GM21390 (cell line): ENCODE data around the gene FLRT1.

Experiments
- ATAC-seq: cut with Tn5 transposase; IDR thresholded peaks from one replicate; pipeline ENCODE4 v1.9.1; 2021; ENCODE audit not compliant: unreplicated experiment

FLRT1 gene

GRCh38 chr11:64064374-64065140, 28.8 kb downstream of the FLRT1 start:
- ATAC-seq: no peak

- ATAC-seq: no peak
Measured at GRCh38 chr11:64065141-64065465, 29.4 kb downstream of the FLRT1 start.

- ATAC-seq: no peak
Measured at GRCh38 chr11:64065712-64066111, 30.0 kb downstream of the FLRT1 start.

- no peak for ATAC-seq
Measured at GRCh38 chr11:64067230-64067993, 31.7 kb downstream of the FLRT1 start.

- no peak for ATAC-seq
Measured at GRCh38 chr11:64068705-64069400, 33.1 kb downstream of the FLRT1 start.

GRCh38 chr11:64069401-64070313, 33.9 kb downstream of the FLRT1 start:
- ATAC-seq: no peak

- no peak for ATAC-seq
Measured at GRCh38 chr11:64070314-64070681, 34.6 kb downstream of the FLRT1 start.

GRCh38 chr11:64071849-64072248, 36.1 kb downstream of the FLRT1 start:
- ATAC-seq: no peak

- no peak for ATAC-seq
Measured at GRCh38 chr11:64072403-64072802, 36.7 kb downstream of the FLRT1 start.

- ATAC-seq: no peak
Measured at GRCh38 chr11:64072871-64073270, 37.1 kb downstream of the FLRT1 start.

- ATAC-seq: no peak
Measured at GRCh38 chr11:64073542-64073941, 37.8 kb downstream of the FLRT1 start.

GRCh38 chr11:64074239-64074638, 38.5 kb downstream of the FLRT1 start:
- no peak for ATAC-seq

GRCh38 chr11:64076758-64077157, 41.0 kb downstream of the FLRT1 start:
- ATAC-seq: no peak

GRCh38 chr11:64077607-64078006, 41.9 kb downstream of the FLRT1 start:
- ATAC-seq: no peak

- ATAC-seq: no peak
Measured at GRCh38 chr11:64078284-64078683, 42.6 kb downstream of the FLRT1 start.

- ATAC-seq: no peak
Measured at GRCh38 chr11:64078905-64079304, 43.2 kb downstream of the FLRT1 start.

GRCh38 chr11:64080390-64080789, 44.7 kb downstream of the FLRT1 start:
- ATAC-seq: no peak

- no peak for ATAC-seq
Measured at GRCh38 chr11:64081745-64082442, 46.2 kb downstream of the FLRT1 start.

GRCh38 chr11:64083398-64084080, 47.8 kb downstream of the FLRT1 start:
- no peak for ATAC-seq
